GM12878 (cell line): ENCODE measurements around the gene CDC45.

Experiments
- CBFB ChIP-seq: IDR thresholded peaks from 2 replicates; pipeline ENCODE4 v1.6.1; 2016; ENCODE audit warnings: antibody characterized with exemption, low read depth
- CTCF ChIP-seq, 3 experiments: IDR thresholded peaks in 2 of 3; conservative IDR thresholded peaks in 1 of 3; 2 replicates each; pipeline ENCODE4 v1.5.1; 2011; ENCODE audit warnings: low read depth in 3 of 3, low read length in 3 of 3, mild to moderate bottlenecking in 3 of 3, control low read depth in 2 of 3, moderate library complexity in 2 of 3, inconsistent platforms in 1 of 3, mixed read lengths in 1 of 3; ENCODE audit not compliant: control insufficient read depth in 2 of 3, insufficient read depth in 1 of 3; ENCODE audit errors: extremely low read depth in 1 of 3
- KAT2A ChIP-seq: conservative IDR thresholded peaks from 2 replicates; pipeline ENCODE4 v1.6.1; 2011; ENCODE audit warnings: low read depth, low read length; ENCODE audit not compliant: control insufficient read depth
- NKRF ChIP-seq: fragments of 450-650 bp; conservative IDR thresholded peaks from 2 replicates; pipeline ENCODE4 v1.6.1; 2017; ENCODE audit warnings: mild to moderate bottlenecking, moderate library complexity
- POLR2A ChIP-seq: IDR thresholded peaks from 2 replicates; pipeline ENCODE4 v1.6.1; 2011; ENCODE audit warnings: low read depth, mild to moderate bottlenecking, low read length
- RELB ChIP-seq: fragments of 450-650 bp; IDR thresholded peaks from 2 replicates; pipeline ENCODE4 v1.6.1; 2017; ENCODE audit warnings: low read depth, mild to moderate bottlenecking, moderate library complexity
- SIN3A ChIP-seq: IDR thresholded peaks from 2 replicates; pipeline ENCODE4 v1.6.1; 2012; ENCODE audit warnings: low read depth, low read length, improper control_type of control experiment
- ZNF687 ChIP-seq: fragments of 450-650 bp; IDR thresholded peaks from 2 replicates; pipeline ENCODE4 v1.6.1; 2017; ENCODE audit warnings: mild to moderate bottlenecking, moderate library complexity
- TF ChIP-seq, protein P1 (sequence below): IDR thresholded peaks from 2 replicates; pipeline ENCODE4 v1.6.1; 2011; ENCODE audit warnings: low read depth, low read length, improper control_type of control experiment, borderline replicate concordance
- TF ChIP-seq, protein P2 (sequence below): IDR thresholded peaks from 2 replicates; pipeline ENCODE4 v1.6.1; 2011; ENCODE audit warnings: borderline replicate concordance, low read depth, mild to moderate bottlenecking, moderate library complexity, low read length; ENCODE audit not compliant: insufficient read depth, poor library complexity, severe bottlenecking
- TF ChIP-seq, protein P3 (sequence below): fragments of 450-650 bp; IDR thresholded peaks from 2 replicates; pipeline ENCODE4 v1.6.1; 2017; ENCODE audit warnings: antibody characterized with exemption, mild to moderate bottlenecking, moderate library complexity

GRCh38 chr22:19517171-19517500 is 37.4 kb downstream of the CDC45 start:
- TF ChIP-seq, protein P1, sequence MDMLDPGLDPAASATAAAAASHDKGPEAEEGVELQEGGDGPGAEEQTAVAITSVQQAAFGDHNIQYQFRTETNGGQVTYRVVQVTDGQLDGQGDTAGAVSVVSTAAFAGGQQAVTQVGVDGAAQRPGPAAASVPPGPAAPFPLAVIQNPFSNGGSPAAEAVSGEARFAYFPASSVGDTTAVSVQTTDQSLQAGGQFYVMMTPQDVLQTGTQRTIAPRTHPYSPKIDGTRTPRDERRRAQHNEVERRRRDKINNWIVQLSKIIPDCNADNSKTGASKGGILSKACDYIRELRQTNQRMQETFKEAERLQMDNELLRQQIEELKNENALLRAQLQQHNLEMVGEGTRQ, result no peak
- TF ChIP-seq ZNF687, result no peak
- no peak for TF ChIP-seq KAT2A
- no peak for TF ChIP-seq SIN3A
- TF ChIP-seq, protein P2, sequence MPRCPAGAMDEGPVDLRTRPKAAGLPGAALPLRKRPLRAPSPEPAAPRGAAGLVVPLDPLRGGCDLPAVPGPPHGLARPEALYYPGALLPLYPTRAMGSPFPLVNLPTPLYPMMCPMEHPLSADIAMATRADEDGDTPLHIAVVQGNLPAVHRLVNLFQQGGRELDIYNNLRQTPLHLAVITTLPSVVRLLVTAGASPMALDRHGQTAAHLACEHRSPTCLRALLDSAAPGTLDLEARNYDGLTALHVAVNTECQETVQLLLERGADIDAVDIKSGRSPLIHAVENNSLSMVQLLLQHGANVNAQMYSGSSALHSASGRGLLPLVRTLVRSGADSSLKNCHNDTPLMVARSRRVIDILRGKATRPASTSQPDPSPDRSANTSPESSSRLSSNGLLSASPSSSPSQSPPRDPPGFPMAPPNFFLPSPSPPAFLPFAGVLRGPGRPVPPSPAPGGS, result no peak
- TF ChIP-seq, protein P3, sequence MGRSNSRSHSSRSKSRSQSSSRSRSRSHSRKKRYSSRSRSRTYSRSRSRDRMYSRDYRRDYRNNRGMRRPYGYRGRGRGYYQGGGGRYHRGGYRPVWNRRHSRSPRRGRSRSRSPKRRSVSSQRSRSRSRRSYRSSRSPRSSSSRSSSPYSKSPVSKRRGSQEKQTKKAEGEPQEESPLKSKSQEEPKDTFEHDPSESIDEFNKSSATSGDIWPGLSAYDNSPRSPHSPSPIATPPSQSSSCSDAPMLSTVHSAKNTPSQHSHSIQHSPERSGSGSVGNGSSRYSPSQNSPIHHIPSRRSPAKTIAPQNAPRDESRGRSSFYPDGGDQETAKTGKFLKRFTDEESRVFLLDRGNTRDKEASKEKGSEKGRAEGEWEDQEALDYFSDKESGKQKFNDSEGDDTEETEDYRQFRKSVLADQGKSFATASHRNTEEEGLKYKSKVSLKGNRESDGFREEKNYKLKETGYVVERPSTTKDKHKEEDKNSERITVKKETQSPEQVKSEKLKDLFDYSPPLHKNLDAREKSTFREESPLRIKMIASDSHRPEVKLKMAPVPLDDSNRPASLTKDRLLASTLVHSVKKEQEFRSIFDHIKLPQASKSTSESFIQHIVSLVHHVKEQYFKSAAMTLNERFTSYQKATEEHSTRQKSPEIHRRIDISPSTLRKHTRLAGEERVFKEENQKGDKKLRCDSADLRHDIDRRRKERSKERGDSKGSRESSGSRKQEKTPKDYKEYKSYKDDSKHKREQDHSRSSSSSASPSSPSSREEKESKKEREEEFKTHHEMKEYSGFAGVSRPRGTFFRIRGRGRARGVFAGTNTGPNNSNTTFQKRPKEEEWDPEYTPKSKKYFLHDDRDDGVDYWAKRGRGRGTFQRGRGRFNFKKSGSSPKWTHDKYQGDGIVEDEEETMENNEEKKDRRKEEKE, result no peak
- TF ChIP-seq POLR2A, result no peak
- no peak for TF ChIP-seq CTCF (IDR thresholded peaks at IDR 0.05 in 2 of 3, conservative IDR thresholded peaks at IDR 0.05 in 1 of 3; ENCODE audit: control insufficient read depth in 2 of 3, extremely low read depth in 1 of 3, insufficient read depth in 1 of 3, low read depth in 3 of 3, low read length in 3 of 3)
- no peak for TF ChIP-seq CBFB
- TF ChIP-seq NKRF, result no peak
- no peak for TF ChIP-seq RELB
